HG03575 (cell line): ENCODE results near the gene NSFL1C.

ENCODE experiments used
- ATAC-seq: cut with Tn5 transposase; IDR thresholded peaks from one replicate; pipeline ENCODE4 v1.9.1; 2021; ENCODE audit not compliant: unreplicated experiment, insufficient number of reproducible peaks, low FRiP score; ENCODE audit errors: extremely low read depth

The NSFL1C gene

DNA sequence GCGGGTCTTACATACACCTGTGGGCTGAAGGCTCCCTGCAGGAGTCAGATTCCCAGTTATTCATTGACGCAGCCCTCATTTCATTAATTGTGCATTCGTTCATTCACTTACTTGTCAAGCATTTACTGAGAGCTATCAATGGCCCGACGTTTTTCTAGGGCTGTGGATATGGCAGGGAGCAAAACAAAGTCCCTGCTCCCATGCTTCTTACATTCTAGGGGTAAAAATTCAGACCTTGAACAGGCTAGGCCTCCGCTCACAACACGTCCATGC lies 369 bp upstream of the NSFL1C start:
- ATAC-seq: no peak

DNA sequence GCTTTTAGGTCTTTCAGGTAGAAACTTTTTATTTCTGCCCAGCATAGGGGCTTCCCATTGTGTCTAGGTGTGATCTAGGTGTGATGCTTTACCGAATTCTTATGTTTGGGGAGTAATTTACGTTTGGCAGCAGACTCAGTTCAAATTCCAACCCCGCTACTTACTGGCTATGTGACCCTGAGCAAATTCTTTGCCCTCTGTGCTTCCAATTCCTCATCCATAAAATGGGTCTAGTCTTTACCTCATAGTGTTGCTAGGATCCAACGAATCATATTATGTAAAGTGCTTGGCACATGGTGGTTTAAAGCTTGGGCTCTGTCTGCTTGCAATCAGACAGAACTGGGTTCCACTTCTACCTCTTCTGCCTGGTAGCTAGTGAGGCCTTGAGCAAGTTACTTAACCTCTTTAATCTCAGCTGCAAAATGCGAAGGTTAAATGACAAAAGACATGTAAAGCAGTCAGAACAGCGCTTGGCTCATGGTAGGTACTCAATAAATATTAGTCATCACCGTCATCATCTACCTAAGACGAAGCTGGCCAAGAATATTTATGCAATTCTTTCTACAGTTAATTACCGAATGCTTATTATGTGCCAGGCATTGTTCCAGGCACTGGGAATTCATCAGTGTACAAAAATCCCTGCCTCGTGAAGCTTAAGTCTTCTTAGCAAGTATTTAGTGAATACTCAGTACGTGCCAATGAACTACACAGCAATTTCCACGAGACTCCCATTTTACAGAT lies 1.0 kb downstream of the NSFL1C start:
- ATAC-seq: no peak

- ATAC-seq: no peak
These were observed 2.6 kb downstream of the NSFL1C start for GRCh38 chr20:1463971-1464570.

DNA sequence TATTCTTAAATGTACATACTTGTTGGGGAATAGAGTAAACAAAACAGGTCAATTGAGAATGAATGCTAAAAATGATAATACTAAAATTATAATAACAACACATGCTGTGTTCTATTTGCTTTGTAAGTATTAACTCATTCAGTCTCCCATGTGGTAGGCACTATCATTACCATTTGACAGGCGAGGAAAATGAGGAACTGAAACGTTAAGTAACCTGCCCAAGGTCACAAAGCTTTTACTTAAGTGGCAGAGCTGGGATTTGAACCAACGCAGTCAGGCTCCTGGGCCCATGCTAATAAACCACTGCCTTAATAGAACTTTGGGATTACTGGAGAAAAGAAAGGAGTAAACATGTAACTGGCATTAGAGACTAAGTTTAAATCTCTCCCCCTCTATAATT lies 3.8 kb downstream of the NSFL1C start:
- no peak for ATAC-seq

DNA sequence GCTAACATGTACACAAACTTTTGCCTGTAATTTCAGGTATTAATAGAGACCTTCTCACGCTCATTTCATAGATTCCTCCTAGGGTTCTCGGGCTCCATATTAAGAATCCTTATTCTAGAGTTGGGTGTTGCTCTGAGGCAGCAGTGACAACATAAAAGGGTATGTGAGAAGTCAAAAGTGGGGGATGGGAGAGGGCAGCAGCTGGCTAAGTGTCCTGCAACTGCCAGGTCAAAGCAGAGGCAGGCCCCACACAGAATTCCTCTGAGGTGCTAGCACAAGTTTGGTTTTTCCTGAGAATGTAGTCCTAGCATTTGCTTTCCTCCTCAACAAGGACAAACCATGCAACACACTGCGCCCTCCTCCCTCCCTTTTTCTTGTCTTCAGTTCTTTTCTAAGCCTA lies 4.6 kb downstream of the NSFL1C start:
- no peak for ATAC-seq

GRCh38 chr20:1460275-1460674 lies 6.4 kb downstream of the NSFL1C start:
- no peak for ATAC-seq

DNA sequence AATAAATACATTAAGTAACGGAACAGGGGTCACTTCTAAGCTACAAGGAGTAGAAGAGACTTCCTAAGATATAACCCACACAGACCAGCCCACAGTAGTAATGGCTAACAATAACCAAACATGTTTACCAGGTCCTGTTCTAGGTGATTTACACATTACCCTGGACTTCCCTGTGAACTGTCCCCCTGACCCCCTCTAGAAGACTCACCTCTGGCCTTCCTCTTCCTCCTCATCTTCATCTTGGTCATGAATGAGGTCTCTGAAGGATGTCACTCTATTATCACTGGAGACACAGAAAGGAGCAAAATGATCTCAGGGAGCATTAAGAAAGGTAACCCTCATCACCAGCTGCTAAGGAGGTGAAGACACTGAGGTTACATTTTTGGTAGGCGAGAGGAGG lies 8.7 kb downstream of the NSFL1C start:
- ATAC-seq: no peak

DNA sequence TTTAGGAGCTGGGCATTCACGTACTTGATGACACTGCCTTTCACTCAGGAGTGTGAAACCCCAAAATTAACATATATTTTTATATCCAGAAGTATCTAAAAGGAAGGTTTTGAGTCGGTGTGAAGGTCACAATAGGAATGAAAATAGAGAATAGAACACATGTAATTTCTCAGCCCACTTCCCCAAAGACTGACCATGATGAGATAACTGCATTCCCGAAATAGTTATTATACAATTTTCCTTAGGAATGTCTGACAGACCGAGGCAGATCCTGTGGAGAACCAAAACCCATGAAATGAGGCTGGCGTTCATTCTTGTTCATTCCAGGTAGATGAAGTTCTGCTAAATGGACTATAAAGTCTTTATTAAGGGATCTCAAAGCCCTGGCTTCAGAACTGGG lies 10.3 kb downstream of the NSFL1C start:
- no peak for ATAC-seq

- ATAC-seq: no peak
These were observed 15.6 kb downstream of the NSFL1C start for GRCh38 chr20:1450926-1451491.

GRCh38 chr20:1449370-1449769 lies 17.3 kb downstream of the NSFL1C start:
- ATAC-seq: no peak

GRCh38 chr20:1448081-1448620 lies 18.5 kb downstream of the NSFL1C start:
- ATAC-seq: no peak

- ATAC-seq: no peak
These were observed 20.1 kb downstream of the NSFL1C start for GRCh38 chr20:1446536-1446935.

GRCh38 chr20:1443085-1443484 lies 23.6 kb downstream of the NSFL1C start:
- no peak for ATAC-seq

DNA sequence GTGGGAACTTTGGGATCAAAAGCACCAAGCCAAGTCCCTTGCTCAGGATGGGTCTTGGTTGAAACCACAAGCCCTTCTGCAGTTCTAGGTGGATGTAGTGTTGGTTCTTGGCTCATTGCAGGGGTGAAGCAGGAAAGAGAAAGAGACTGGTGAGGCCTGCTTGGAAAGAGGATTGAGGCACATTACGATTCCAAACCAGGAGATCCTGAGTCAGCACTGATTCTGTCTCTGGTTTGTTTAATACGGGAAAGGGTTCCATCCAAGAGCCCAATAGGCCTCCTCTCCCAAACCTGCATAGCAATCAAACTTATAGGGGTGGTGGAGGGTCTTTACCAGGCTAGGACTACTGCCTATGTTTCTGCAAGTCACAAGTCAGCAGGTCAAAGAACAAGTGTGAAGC lies 24.3 kb downstream of the NSFL1C start:
- no peak for ATAC-seq

DNA sequence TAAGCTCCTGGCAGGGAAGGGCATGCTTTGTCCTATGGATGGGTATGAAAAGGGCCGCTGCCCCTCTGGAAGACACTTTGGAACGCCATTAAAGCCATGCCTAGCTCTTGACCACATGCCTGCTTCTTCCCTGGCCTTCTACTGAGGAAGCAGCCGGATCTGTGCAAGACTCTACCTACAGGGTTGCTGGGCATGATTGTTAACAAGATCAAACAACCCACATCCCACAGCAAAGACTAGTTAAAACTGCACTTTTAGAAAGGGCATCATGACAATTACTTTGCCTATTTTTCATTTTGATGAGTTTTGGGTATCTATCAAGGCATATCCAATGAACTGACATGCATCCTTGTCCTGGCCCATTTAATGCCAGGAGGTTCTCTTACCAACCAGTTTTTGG lies 25.5 kb downstream of the NSFL1C start:
- ATAC-seq: no peak

DNA sequence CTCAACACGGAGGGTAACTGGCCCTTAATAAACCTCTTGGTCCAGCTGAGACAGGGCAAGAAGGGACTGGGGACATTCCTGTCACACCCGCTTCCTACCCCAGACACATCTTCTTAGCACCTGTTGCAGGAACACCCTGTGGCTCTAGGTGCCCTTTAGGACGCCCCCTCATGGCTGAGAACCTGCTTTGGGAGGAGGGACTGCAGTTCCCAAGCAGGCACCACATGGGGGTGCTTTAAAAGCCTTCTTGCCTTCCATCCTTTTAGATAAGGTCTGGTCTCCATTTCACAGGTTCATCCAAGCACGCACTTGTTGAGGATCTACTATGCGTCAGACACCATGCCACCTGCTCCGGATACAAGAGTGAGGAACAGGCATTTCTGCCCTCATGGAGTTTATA lies 26.6 kb downstream of the NSFL1C start:
- ATAC-seq: no peak

DNA sequence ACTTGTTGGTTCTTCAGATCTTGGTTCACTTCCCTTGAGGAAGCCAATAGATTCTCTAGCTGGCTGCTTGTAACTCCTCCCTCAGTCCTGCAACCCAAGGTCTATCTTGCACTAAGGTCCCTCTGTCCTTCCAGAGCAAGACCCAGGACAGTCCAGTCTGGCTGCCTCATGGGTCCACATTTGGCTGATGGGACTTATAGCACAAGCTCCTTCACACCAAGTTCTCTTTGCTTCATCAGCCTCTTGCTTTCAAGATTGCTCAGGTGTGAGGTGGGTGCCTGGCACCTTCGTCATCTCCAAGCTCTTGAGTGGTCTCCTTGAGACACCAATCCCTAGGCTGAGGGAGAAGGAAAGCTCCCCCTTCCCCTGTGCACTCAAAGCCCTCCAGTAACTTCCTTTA lies 28.3 kb downstream of the NSFL1C start:
- no peak for ATAC-seq

DNA sequence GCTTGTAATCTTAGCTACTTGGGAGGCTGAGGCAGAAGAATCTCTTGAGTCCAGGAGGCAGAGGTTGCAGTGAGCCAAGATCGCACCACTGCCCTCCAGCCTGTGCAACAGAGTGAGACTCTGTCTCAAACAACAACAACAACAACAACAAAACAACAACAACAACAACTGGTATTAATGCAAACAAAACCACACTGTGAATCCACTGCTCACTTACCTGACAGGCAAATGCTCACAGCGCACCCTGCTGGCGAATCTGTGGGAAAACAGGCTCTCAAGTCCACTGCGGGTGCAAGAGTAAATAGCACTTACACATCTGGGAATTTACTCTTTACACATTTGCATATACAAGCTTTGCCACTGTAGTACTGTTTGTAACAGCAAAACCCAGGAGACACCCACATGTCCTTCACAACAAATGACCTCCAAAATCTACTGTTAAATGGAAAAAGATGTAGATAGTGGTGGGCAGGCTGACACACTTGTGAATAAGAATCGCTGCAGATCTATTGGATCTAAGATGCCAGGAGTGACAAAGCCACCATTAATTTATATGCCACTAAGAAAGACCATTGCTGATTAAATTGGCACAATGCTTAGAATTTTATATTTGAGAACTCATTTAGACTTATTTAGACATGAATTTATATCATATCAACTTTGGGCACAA lies 29.3 kb downstream of the NSFL1C start:
- ATAC-seq: no peak

DNA sequence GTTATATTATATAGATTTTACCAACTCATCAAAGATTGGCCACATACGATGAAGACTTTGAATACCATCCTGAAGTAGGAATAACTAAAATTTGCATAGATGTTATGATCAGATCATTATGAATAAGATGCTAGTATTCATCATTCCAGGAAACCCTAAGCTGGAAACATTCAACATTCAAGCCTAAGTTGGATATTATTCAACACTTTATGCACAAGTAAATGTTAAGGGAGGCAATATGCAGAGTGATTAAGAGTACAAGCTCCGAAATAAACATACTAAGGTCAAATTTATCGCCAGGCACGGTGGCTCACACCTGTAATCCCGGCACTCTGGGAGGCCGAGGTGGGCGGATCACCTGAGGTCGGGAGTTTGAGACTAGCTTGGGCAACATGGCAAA lies 30.4 kb downstream of the NSFL1C start:
- no peak for ATAC-seq

- ATAC-seq: no peak
These were observed 31.3 kb downstream of the NSFL1C start for GRCh38 chr20:1435337-1435699.
